Measurements from ENCODE around the gene DNAJA3. TPM values are rescaled to one million over a fixed set of nuclear protein-coding genes. Genes with fewer than 3 reads are reported as not detected.

The DNAJA3 gene
- total and polyA plus RNA-seq, 2 of the 4 experiments (the other 2 are of a cell fraction), result 38.0 to 40.2 TPM

DNA sequence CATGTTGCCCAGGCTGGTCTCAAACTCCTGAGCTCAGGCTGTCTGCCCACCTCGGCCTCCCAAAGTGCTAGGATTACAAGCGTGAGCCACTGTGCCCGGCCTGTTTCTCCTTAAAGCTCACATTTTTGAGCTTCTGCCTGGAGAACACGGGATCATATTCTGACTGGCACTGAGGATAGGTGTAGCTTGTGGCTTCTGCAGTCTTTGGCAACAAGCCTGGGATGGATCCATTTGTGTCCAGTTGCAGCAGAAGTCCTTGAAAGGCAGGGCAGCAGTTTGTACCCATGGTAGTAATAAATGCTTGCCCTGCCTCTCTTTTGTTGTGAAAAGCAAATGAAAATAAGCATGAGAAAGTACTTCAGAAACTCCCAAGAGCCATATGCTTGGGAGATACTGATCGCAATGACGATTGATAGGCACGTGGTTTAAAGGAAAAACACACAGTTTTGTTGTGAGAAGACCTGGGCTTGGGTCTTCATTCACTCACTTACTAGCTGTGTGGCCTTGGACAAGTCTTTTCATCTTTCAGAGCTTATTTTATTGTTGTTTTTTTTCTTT is 6.2 kb upstream of the DNAJA3 start:
- DNase-seq (no peak), ATAC-seq (ENCODE audit: low read depth) (no peak)
- 66% methylated on average over 4 of the region's 7 CpGs; no CpG with 5 or more reads in 1 of the 2 experiments for WGBS, 2 experiments (ENCODE audit: extremely low coverage in 2 of 2, insufficient read length in 1 of 2)
- Histone ChIP-seq H4K5ac (ENCODE audit: low read depth, low read length) (no peak overlapping the region), H2AK9ac (replicated peaks; ENCODE audit: low read depth, low read length, poor library complexity) (no peak overlapping the region), H3K4ac (ENCODE audit: low read depth, low read length) (no peak overlapping the region), H3K9me3 (ENCODE audit: control insufficient read depth, insufficient read depth, low read length) (no peaks in the 10 kb centered on the region), H3K18ac (ENCODE audit: low read depth, low read length) (no peak overlapping the region), H2BK5ac (ENCODE audit: low read depth, low read length, poor library complexity, severe bottlenecking) (no peak overlapping the region), H3K23ac (ENCODE audit: low read depth, low read length) (no peak overlapping the region), H4K20me1 (ENCODE audit: insufficient read depth, low read length) (peaks cover 11% of the 10 kb centered on the region), H2AFZ (replicated peaks; ENCODE audit: low read length, poor library complexity) (no peak overlapping the region), H4K8ac (ENCODE audit: low read depth in 2 of 2, low read length in 2 of 2) (no peak overlapping the region), H3K4me2 (ENCODE audit: low read depth, low read length) (no peak overlapping the region), H2BK20ac (ENCODE audit: low read depth, low read length) (no peak overlapping the region), H3K4me1 (ENCODE audit: control insufficient read depth, insufficient read depth, low read length) (peaks cover 4% of the 10 kb centered on the region; the same call in 1 of the 2 replicates), H4K91ac (ENCODE audit: insufficient read depth, low read depth, low read length) (no peak overlapping the region), H3K9ac (ENCODE audit: low read depth, low read length) (no peak overlapping the region), H3K27me3 (ENCODE audit: control insufficient read depth, insufficient read depth, low read length) (no peaks in the 10 kb centered on the region), H3K79me1 (ENCODE audit: low read depth in 1 of 2, low read length in 2 of 2) (peaks cover 10 to 20% of the 10 kb centered on the region in 2 experiments), H2AK5ac (ENCODE audit: low read depth, low read length) (no peak overlapping the region), H3K56ac (ENCODE audit: extremely low read depth, insufficient read depth, low read length) (no peak overlapping the region), H3K14ac (replicated peaks; ENCODE audit: low read depth, low read length) (no peak overlapping the region), H2BK120ac (ENCODE audit: low read depth, low read length) (no peak overlapping the region), H3K36me3 (ENCODE audit: control insufficient read depth, insufficient read depth, low read length) (no peaks in the 10 kb centered on the region), H3K4me3 (ENCODE audit: insufficient read depth, low read depth, low read length) (no peak overlapping the region), H3K9me1 (ENCODE audit: insufficient read depth, low read length) (peaks cover 12% of the 10 kb centered on the region), H3K27ac (ENCODE audit: insufficient read depth, low read length) (no peak overlapping the region), H2BK15ac (ENCODE audit: low read depth, low read length) (no peak overlapping the region)
- POLR2A ChIA-PET (ENCODE audit: unreplicated experiment), result no interaction called here
- CTCF ChIA-PET, result interaction anchor here (1.0 kb wide), 1 partner anchor 17 kb away, joined by 4 read pairs; no protein-coding TSS in a partner anchor
- BruUV-seq (replicated peaks), result no TSS peak
- in situ Hi-C loops (cut with MboI; ENCODE audit: low sequenced_read_pairs) (no loop called here), intact Hi-C loops (cut with micrococcal nuclease) (loop anchor here (10.0 kb wide), 1 partner anchor 125 kb away; no protein-coding TSS in a partner anchor), dilution Hi-C loops (cut with HindIII; ENCODE audit: low sequenced_read_pairs, unreplicated experiment) (no loop called here)
- TF ChIP-seq MAZ (IDR thresholded peaks at IDR 0.05; ENCODE audit: borderline replicate concordance, low read depth, low read length) (no peak), RFX5 (IDR thresholded peaks at IDR 0.05; ENCODE audit: low read depth, low read length) (no peak)
